ENCODE results near the gene KIAA0040. TPM values are rescaled to one million over a fixed set of nuclear protein-coding genes. Genes with fewer than 3 reads are reported as not detected.

Gene KIAA0040
- polyA plus RNA-seq, 4 donors: 5.4 to 15.2 (median 8.8) TPM

- no peak overlapping the region for H3K27ac ChIP-seq (ENCODE audit: low read depth in 1 of 3, low read length in 2 of 3)
- FAIRE-seq (no peak), DNase-seq (no peak)
- no peaks in the 10 kb centered on the region for H3K9me3 ChIP-seq (ENCODE audit: control insufficient read depth in 2 of 2, insufficient read depth in 1 of 2, low read depth in 1 of 2, low read length in 1 of 2)
- H3K27me3 ChIP-seq (ENCODE audit: control insufficient read depth in 3 of 3, insufficient read depth in 3 of 3, low read length in 3 of 3): no peaks in the 10 kb centered on the region
- peaks cover 0 to 16% (median 4%) of the 10 kb centered on the region in 3 donors for H3K4me1 ChIP-seq (ENCODE audit: control insufficient read depth in 3 of 3, insufficient read depth in 2 of 3, low read depth in 1 of 3, low read length in 2 of 3)
- H3K36me3 ChIP-seq (ENCODE audit: control insufficient read depth in 3 of 3, insufficient read depth in 2 of 3, low read depth in 1 of 3, low read length in 3 of 3): peaks cover 2 to 15% (median 2%) of the 10 kb centered on the region in 3 donors
- no peak overlapping the region for H3K4me3 ChIP-seq (ENCODE audit: low read depth in 1 of 3, low read length in 3 of 3)
- WGBS, 3 donors: 84 to 89% (median 85%) methylated on average over 3 of the region's 3 CpGs
These were observed 20.1 kb downstream of the KIAA0040 start for GRCh38 chr1:175172503-175172902.

- peaks cover 2 to 11% (median 3%) of the 10 kb centered on the region in 3 donors for H3K36me3 ChIP-seq (ENCODE audit: control insufficient read depth in 3 of 3, insufficient read depth in 2 of 3, low read depth in 1 of 3, low read length in 3 of 3)
- DNase-seq (no peak), FAIRE-seq (no peak)
- WGBS, 3 donors: 43 to 73% (median 59%) methylated on average over 9 of the region's 9 CpGs
- H3K9me3 ChIP-seq (ENCODE audit: control insufficient read depth in 2 of 2, insufficient read depth in 1 of 2, low read depth in 1 of 2, low read length in 1 of 2): no peaks in the 10 kb centered on the region
- H3K4me1 ChIP-seq (ENCODE audit: control insufficient read depth in 3 of 3, insufficient read depth in 2 of 3, low read depth in 1 of 3, low read length in 2 of 3): peaks cover 0 to 16% (median 4%) of the 10 kb centered on the region in 3 donors
- no peak overlapping the region for H3K4me3 ChIP-seq (ENCODE audit: low read depth in 1 of 3, low read length in 3 of 3)
- H3K27ac ChIP-seq (ENCODE audit: low read depth in 1 of 3, low read length in 2 of 3): peak overlapping the region in 1 of 3 donors; percentile 24
- H3K27me3 ChIP-seq (ENCODE audit: control insufficient read depth in 3 of 3, insufficient read depth in 3 of 3, low read length in 3 of 3): no peaks in the 10 kb centered on the region
These were observed 21.3 kb downstream of the KIAA0040 start for GRCh38 chr1:175171036-175171913.

- H3K9me3 ChIP-seq (ENCODE audit: control insufficient read depth in 2 of 2, insufficient read depth in 1 of 2, low read depth in 1 of 2, low read length in 1 of 2): no peaks in the 10 kb centered on the region
- peaks cover 0 to 15% (median 4%) of the 10 kb centered on the region in 3 donors for H3K4me1 ChIP-seq (ENCODE audit: control insufficient read depth in 3 of 3, insufficient read depth in 2 of 3, low read depth in 1 of 3, low read length in 2 of 3)
- no peaks in the 10 kb centered on the region for H3K27me3 ChIP-seq (ENCODE audit: control insufficient read depth in 3 of 3, insufficient read depth in 3 of 3, low read length in 3 of 3)
- DNase-seq (peak in 1 of 2 donors; percentile 44), FAIRE-seq (no peak)
- no peak overlapping the region for H3K4me3 ChIP-seq (ENCODE audit: low read depth in 1 of 3, low read length in 3 of 3)
- WGBS, 3 donors: 40 to 63% (median 46%) methylated on average over 6 of the region's 6 CpGs
- peak overlapping the region in 1 of 3 donors; percentile 57 for H3K27ac ChIP-seq (ENCODE audit: low read depth in 1 of 3, low read length in 2 of 3)
- H3K36me3 ChIP-seq (ENCODE audit: control insufficient read depth in 3 of 3, insufficient read depth in 2 of 3, low read depth in 1 of 3, low read length in 3 of 3): peaks cover 11 to 24% (median 12%) of the 10 kb centered on the region in 3 donors
These were observed 23.1 kb downstream of the KIAA0040 start for GRCh38 chr1:175169286-175170018.

- H3K9me3 ChIP-seq (ENCODE audit: control insufficient read depth in 2 of 2, insufficient read depth in 1 of 2, low read depth in 1 of 2, low read length in 1 of 2): no peaks in the 10 kb centered on the region
- peaks cover 0 to 10% (median 4%) of the 10 kb centered on the region in 3 donors for H3K4me1 ChIP-seq (ENCODE audit: control insufficient read depth in 3 of 3, insufficient read depth in 2 of 3, low read depth in 1 of 3, low read length in 2 of 3)
- H3K4me3 ChIP-seq (ENCODE audit: low read depth in 1 of 3, low read length in 3 of 3): no peak overlapping the region
- 93 to 95% (median 93%) methylated on average over 4 of the region's 4 CpGs for WGBS, 3 donors
- DNase-seq (no peak), FAIRE-seq (no peak)
- no peaks in the 10 kb centered on the region for H3K27me3 ChIP-seq (ENCODE audit: control insufficient read depth in 3 of 3, insufficient read depth in 3 of 3, low read length in 3 of 3)
- H3K36me3 ChIP-seq (ENCODE audit: control insufficient read depth in 3 of 3, insufficient read depth in 2 of 3, low read depth in 1 of 3, low read length in 3 of 3): peaks cover 14 to 27% (median 14%) of the 10 kb centered on the region in 3 donors
- H3K27ac ChIP-seq (ENCODE audit: low read depth in 1 of 3, low read length in 2 of 3): no peak overlapping the region
These were observed 23.8 kb downstream of the KIAA0040 start for GRCh38 chr1:175168782-175169181.

- Histone ChIP-seq H3K4me3 (ENCODE audit: low read depth in 1 of 3, low read length in 3 of 3) (no peak overlapping the region), H3K27ac (ENCODE audit: low read depth in 1 of 3, low read length in 2 of 3) (no peak overlapping the region), H3K9me3 (ENCODE audit: control insufficient read depth in 2 of 2, insufficient read depth in 1 of 2, low read depth in 1 of 2, low read length in 1 of 2) (no peaks in the 10 kb centered on the region), H3K4me1 (ENCODE audit: control insufficient read depth in 3 of 3, insufficient read depth in 2 of 3, low read depth in 1 of 3, low read length in 2 of 3) (peaks cover 0 to 10% (median 4%) of the 10 kb centered on the region in 3 donors), H3K27me3 (ENCODE audit: control insufficient read depth in 3 of 3, insufficient read depth in 3 of 3, low read length in 3 of 3) (no peaks in the 10 kb centered on the region), H3K36me3 (ENCODE audit: control insufficient read depth in 3 of 3, insufficient read depth in 2 of 3, low read depth in 1 of 3, low read length in 3 of 3) (peaks cover 16 to 32% (median 19%) of the 10 kb centered on the region in 3 donors)
- FAIRE-seq (no peak), DNase-seq (no peak)
- 93 to 97% (median 95%) methylated on average over 2 of the region's 2 CpGs for WGBS, 3 donors
These were observed 24.7 kb downstream of the KIAA0040 start for GRCh38 chr1:175167861-175168260.

- H3K4me1 ChIP-seq (ENCODE audit: control insufficient read depth in 3 of 3, insufficient read depth in 2 of 3, low read depth in 1 of 3, low read length in 2 of 3): peaks cover 0 to 10% (median 4%) of the 10 kb centered on the region in 3 donors
- no peak overlapping the region for H3K4me3 ChIP-seq (ENCODE audit: low read depth in 1 of 3, low read length in 3 of 3)
- H3K9me3 ChIP-seq (ENCODE audit: control insufficient read depth in 2 of 2, insufficient read depth in 1 of 2, low read depth in 1 of 2, low read length in 1 of 2): no peaks in the 10 kb centered on the region
- H3K27me3 ChIP-seq (ENCODE audit: control insufficient read depth in 3 of 3, insufficient read depth in 3 of 3, low read length in 3 of 3): no peaks in the 10 kb centered on the region
- DNase-seq (peak; percentile 16 to 64), FAIRE-seq (no peak)
- WGBS, 3 donors: 27 to 74% (median 51%) methylated on average over 5 of the region's 5 CpGs
- no peak overlapping the region for H3K27ac ChIP-seq (ENCODE audit: low read depth in 1 of 3, low read length in 2 of 3)
- H3K36me3 ChIP-seq (ENCODE audit: control insufficient read depth in 3 of 3, insufficient read depth in 2 of 3, low read depth in 1 of 3, low read length in 3 of 3): peaks cover 19 to 37% (median 19%) of the 10 kb centered on the region in 3 donors
These were observed 25.8 kb downstream of the KIAA0040 start for GRCh38 chr1:175166746-175167145.

GRCh38 chr1:175164751-175165150 lies 27.8 kb downstream of the KIAA0040 start:
- no peaks in the 10 kb centered on the region for H3K27me3 ChIP-seq (ENCODE audit: control insufficient read depth in 3 of 3, insufficient read depth in 3 of 3, low read length in 3 of 3)
- H3K9me3 ChIP-seq (ENCODE audit: control insufficient read depth in 2 of 2, insufficient read depth in 1 of 2, low read depth in 1 of 2, low read length in 1 of 2): no peaks in the 10 kb centered on the region
- WGBS, 3 donors: 92 to 96% (median 94%) methylated on average over 2 of the region's 2 CpGs
- FAIRE-seq (no peak), DNase-seq (no peak)
- H3K4me3 ChIP-seq (ENCODE audit: low read depth in 1 of 3, low read length in 3 of 3): no peak overlapping the region
- no peak overlapping the region for H3K27ac ChIP-seq (ENCODE audit: low read depth in 1 of 3, low read length in 2 of 3)
- peaks cover 22 to 42% (median 33%) of the 10 kb centered on the region in 3 donors for H3K36me3 ChIP-seq (ENCODE audit: control insufficient read depth in 3 of 3, insufficient read depth in 2 of 3, low read depth in 1 of 3, low read length in 3 of 3)
- peaks cover 0 to 2% (median under 1%) of the 10 kb centered on the region in 3 donors for H3K4me1 ChIP-seq (ENCODE audit: control insufficient read depth in 3 of 3, insufficient read depth in 2 of 3, low read depth in 1 of 3, low read length in 2 of 3)

GRCh38 chr1:175163702-175164101 lies 28.9 kb downstream of the KIAA0040 start:
- Histone ChIP-seq H3K9me3 (ENCODE audit: control insufficient read depth in 2 of 2, insufficient read depth in 1 of 2, low read depth in 1 of 2, low read length in 1 of 2) (no peaks in the 10 kb centered on the region), H3K36me3 (ENCODE audit: control insufficient read depth in 3 of 3, insufficient read depth in 2 of 3, low read depth in 1 of 3, low read length in 3 of 3) (peaks cover 22 to 40% (median 38%) of the 10 kb centered on the region in 3 donors), H3K4me3 (ENCODE audit: low read depth in 1 of 3, low read length in 3 of 3) (no peak overlapping the region), H3K27ac (ENCODE audit: low read depth in 1 of 3, low read length in 2 of 3) (no peak overlapping the region), H3K27me3 (ENCODE audit: control insufficient read depth in 3 of 3, insufficient read depth in 3 of 3, low read length in 3 of 3) (no peaks in the 10 kb centered on the region), H3K4me1 (ENCODE audit: control insufficient read depth in 3 of 3, insufficient read depth in 2 of 3, low read depth in 1 of 3, low read length in 2 of 3) (no peaks in the 10 kb centered on the region)
- FAIRE-seq (no peak), DNase-seq (no peak)
- WGBS, 3 donors: 73 to 80% (median 79%) methylated on average over 4 of the region's 4 CpGs
